Liver (tissue), 9 donors: ENCODE data around the gene AMPH. TPM values are rescaled to one million over a fixed set of nuclear protein-coding genes. Genes with fewer than 3 reads are reported as not detected.

Source experiments
- DNase-seq: peaks from one replicate; pipeline ENCODE4 v3.0.0-alpha.2; 2017; ENCODE audit warnings: low spot score
- H3K27ac ChIP-seq, 2 donors: one replicate each; pipeline ENCODE4 v1.7.0; 2013; ENCODE audit warnings: inconsistent platforms in 2 of 2, low read length in 2 of 2, control low read depth in 1 of 2, low read depth in 1 of 2, mild to moderate bottlenecking in 1 of 2
- H3K27me3 ChIP-seq, 4 donors: one replicate each; pipeline versions ENCODE4 v1.6.1 to v1.7.0; 2013; ENCODE audit warnings: low read length in 3 of 4, inconsistent platforms in 1 of 4, mild to moderate bottlenecking in 1 of 4, moderate library complexity in 1 of 4; ENCODE audit not compliant: control insufficient read depth in 4 of 4, insufficient read depth in 4 of 4
- H3K36me3 ChIP-seq, 4 donors: one replicate each; pipeline versions ENCODE4 v1.6.1 to v1.7.0; 2013; ENCODE audit warnings: low read length in 3 of 4, mild to moderate bottlenecking in 3 of 4, low read depth in 1 of 4, moderate library complexity in 1 of 4; ENCODE audit not compliant: control insufficient read depth in 4 of 4, insufficient read depth in 3 of 4
- H3K4me1 ChIP-seq, 4 donors: one replicate each; pipeline versions ENCODE4 v1.6.1 to v1.7.0; 2013; ENCODE audit warnings: low read length in 3 of 4, mild to moderate bottlenecking in 3 of 4, moderate library complexity in 1 of 4; ENCODE audit not compliant: control insufficient read depth in 4 of 4, insufficient read depth in 4 of 4
- H3K4me3 ChIP-seq, 3 donors: one replicate each; pipeline versions ENCODE4 v1.6.1 to v1.7.0; 2013; ENCODE audit warnings: low read length in 3 of 3, control low read depth in 1 of 3, low read depth in 1 of 3, mild to moderate bottlenecking in 1 of 3
- H3K9ac ChIP-seq, 2 donors: one replicate each; pipeline ENCODE4 v1.7.0; 2013; ENCODE audit warnings: low read length in 2 of 2, mild to moderate bottlenecking in 2 of 2, moderate library complexity in 2 of 2, control low read depth in 1 of 2, low read depth in 1 of 2
- H3K9me3 ChIP-seq, 4 donors: one replicate each; pipeline versions ENCODE4 v1.6.1 to v1.7.0; 2013; ENCODE audit warnings: low read length in 3 of 4; ENCODE audit not compliant: control insufficient read depth in 4 of 4
- ATF3 ChIP-seq: IDR thresholded peaks from 2 replicates; pipeline ENCODE4 v1.6.1; 2016; ENCODE audit warnings: antibody characterized with exemption
- CTCF ChIP-seq: fragments of 150-350 bp; IDR thresholded peaks from 2 replicates; pipeline ENCODE4 v1.5.1; 2017; ENCODE audit warnings: improper control_type of control experiment, low read depth, low read length; ENCODE audit not compliant: missing input control
- EGR1 ChIP-seq, 2 donors: IDR thresholded peaks; 2 replicates each; pipeline ENCODE4 v1.6.1; 2016 to 2018; ENCODE audit warnings: antibody characterized with exemption in 2 of 2, low read depth in 2 of 2
- FOXA1 ChIP-seq: IDR thresholded peaks from 2 replicates; pipeline ENCODE4 v1.6.1; 2016; ENCODE audit warnings: antibody characterized with exemption
- FOXA2 ChIP-seq: IDR thresholded peaks from 2 replicates; pipeline ENCODE4 v1.6.1; 2016; ENCODE audit warnings: antibody characterized with exemption
- GABPA ChIP-seq, 2 donors: IDR thresholded peaks in 1 of 2; conservative IDR thresholded peaks in 1 of 2; 2 replicates each; pipeline ENCODE4 v1.6.1; 2016; ENCODE audit warnings: antibody characterized with exemption in 2 of 2, mild to moderate bottlenecking in 1 of 2, moderate library complexity in 1 of 2
- HNF4A ChIP-seq, 2 donors: conservative IDR thresholded peaks; 2 replicates each; pipeline ENCODE4 v1.6.1; 2016; ENCODE audit warnings: antibody characterized with exemption in 2 of 2, mild to moderate bottlenecking in 2 of 2
- HNF4G ChIP-seq: IDR thresholded peaks from 2 replicates; pipeline ENCODE4 v1.6.1; 2016; ENCODE audit warnings: antibody characterized with exemption
- JUND ChIP-seq, 2 donors: IDR thresholded peaks; 2 replicates each; pipeline ENCODE4 v1.6.1; 2016; ENCODE audit warnings: antibody characterized with exemption in 2 of 2
- MAX ChIP-seq: IDR thresholded peaks from 2 replicates; pipeline ENCODE4 v1.6.1; 2016; ENCODE audit warnings: antibody characterized with exemption
- NR2F2 ChIP-seq: IDR thresholded peaks from 2 replicates; pipeline ENCODE4 v1.6.1; 2016; ENCODE audit warnings: antibody characterized with exemption
- RAD21 ChIP-seq, 2 donors: IDR thresholded peaks; 2 replicates each; pipeline ENCODE4 v1.6.1; 2016; ENCODE audit warnings: antibody characterized with exemption in 2 of 2, mild to moderate bottlenecking in 2 of 2
- REST ChIP-seq: IDR thresholded peaks from 2 replicates; pipeline ENCODE4 v1.6.1; 2016; ENCODE audit warnings: antibody characterized with exemption, mild to moderate bottlenecking
- RXRA ChIP-seq, 2 donors: IDR thresholded peaks; 2 replicates each; pipeline ENCODE4 v1.6.1; 2017 to 2018; ENCODE audit warnings: antibody characterized with exemption in 2 of 2, mild to moderate bottlenecking in 1 of 2
- SP1 ChIP-seq: IDR thresholded peaks from 2 replicates; pipeline ENCODE4 v1.6.1; 2018; ENCODE audit warnings: antibody characterized with exemption, mild to moderate bottlenecking
- TAF1 ChIP-seq: conservative IDR thresholded peaks from 2 replicates; pipeline ENCODE4 v1.6.1; 2016; ENCODE audit warnings: antibody characterized with exemption, mild to moderate bottlenecking
- YY1 ChIP-seq: IDR thresholded peaks from 2 replicates; pipeline ENCODE4 v1.6.1; 2016; ENCODE audit warnings: antibody characterized with exemption, mild to moderate bottlenecking
- ZBTB33 ChIP-seq: IDR thresholded peaks from 2 replicates; pipeline ENCODE4 v1.6.1; 2016; ENCODE audit warnings: antibody characterized with exemption
- WGBS: extraction: QIAGEN DNeasy Blood & Tissue Kit; methylation state at CpG from one replicate; pipeline ENCODE4 v1.1.7; 2013; 5-methylcytosine and 5-hydroxymethylcytosine counted together
- polyA plus RNA-seq, 2 donors: library from polyadenylated mRNA; stranded (reverse) in 1 of 2; unstranded in 1 of 2; fragments of 200-250 nt in 1 of 2; fragments of >200 nt in 1 of 2; fragmentation: Nextera tagmentation in 1 of 2; extraction: Ambion mirVana in 1 of 2; gene quantifications; one replicate each; pipeline versions ENCODE4 v1.2.1 to v1.2.3, GENCODE V29; 2013 to 2015
- total RNA-seq, 2 donors: library from RNA; depleted of rRNA; stranded (reverse); fragments of >200 nt; gene quantifications; one replicate each; pipeline ENCODE4 v1.2.3, GENCODE V29; 2014
- donor health status: healthy.
- donor health status: healthy.
- donor health status: healthy.
- donor health status: healthy.
- donor health status: healthy.

Gene AMPH
- total and polyA plus RNA-seq, 4 donors: 0.13 to 0.25 (median 0.20) TPM

GRCh38 chr7:38592737-38593288, 38.4 kb downstream of the AMPH start (continued):
- TF ChIP-seq ZBTB33 (no peak), ATF3 (no peak)

- Histone ChIP-seq H3K4me3 (no peak overlapping the region), H3K27ac (no peak overlapping the region), H3K9ac (no peak overlapping the region), H3K4me1 (no peaks in the 10 kb centered on the region), H3K36me3 (no peaks in the 10 kb centered on the region), H3K27me3 (no peaks in the 10 kb centered on the region), H3K9me3 (no peaks in the 10 kb centered on the region)
- WGBS: 64% methylated on average over 6 of the region's 6 CpGs
- no peak for DNase-seq
- TF ChIP-seq SP1: no peak
- TF ChIP-seq EGR1 (IDR thresholded peaks at IDR 0.05; ENCODE audit: low read depth in 2 of 2): no peak
- TF ChIP-seq FOXA1: no peak
- no peak for TF ChIP-seq CTCF
- TF ChIP-seq NR2F2: no peak
- no peak for TF ChIP-seq ATF3
- TF ChIP-seq REST: no peak
- no peak for TF ChIP-seq RXRA (IDR thresholded peaks at IDR 0.05)
- no peak for TF ChIP-seq JUND (IDR thresholded peaks at IDR 0.05)
- TF ChIP-seq YY1: no peak
- TF ChIP-seq HNF4G: no peak
- no peak for TF ChIP-seq RAD21 (IDR thresholded peaks at IDR 0.05)
- TF ChIP-seq ZBTB33: no peak
- no peak for TF ChIP-seq HNF4A (conservative IDR thresholded peaks at IDR 0.05)
- TF ChIP-seq TAF1: no peak
- TF ChIP-seq FOXA2: no peak
- TF ChIP-seq MAX: no peak
- TF ChIP-seq GABPA (IDR thresholded peaks at IDR 0.05 in 1 of 2, conservative IDR thresholded peaks at IDR 0.05 in 1 of 2): no peak
Measured at GRCh38 chr7:38585572-38586354, 45.4 kb downstream of the AMPH start.
